Glomerular endothelial cell (primary cell): ENCODE measurements around the gene GRIK4. TPM values are rescaled to one million over a fixed set of nuclear protein-coding genes. Genes with fewer than 3 reads are reported as not detected.
"Not testable (repeated sequence)": the region's sequence is repeated elsewhere in the genome, so short reads cannot be mapped to it uniquely, and the experiment has no call there.

Experiments used
- DNase-seq: peaks from one replicate; pipeline ENCODE4 v3.0.0-alpha.2; 2011; ENCODE audit warnings: low read depth, low spot score; ENCODE audit errors: extremely low read depth
- total RNA-seq: library from RNA; depleted of rRNA; stranded (reverse); fragments of >200 nt; gene quantifications from 2 replicates; pipeline ENCODE4 v1.2.3, GENCODE V29; 2015

The GRIK4 gene
- total RNA-seq, 1 donor from 2014 or later: 0.06 TPM

DNA sequence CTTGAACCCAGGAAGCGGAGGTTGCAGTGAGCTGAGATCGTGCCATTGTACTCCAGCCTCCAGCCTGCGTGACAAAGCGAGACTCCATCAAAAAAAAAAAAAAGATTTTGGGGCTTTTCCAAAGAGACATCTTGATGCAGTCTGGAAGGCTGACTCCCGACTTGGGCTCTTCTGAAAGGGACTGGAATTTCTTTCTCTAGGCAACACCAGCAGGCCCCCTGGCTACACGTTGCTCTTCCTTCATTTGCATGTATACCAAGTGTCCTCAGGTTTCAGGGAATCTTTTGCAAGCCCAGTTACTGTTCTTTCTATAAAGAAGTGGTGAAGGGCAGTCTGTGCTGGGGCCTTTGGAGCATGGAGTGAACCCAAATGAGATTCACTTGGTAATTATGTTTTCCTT, 211.0 kb downstream of the GRIK4 start:
- no peak for DNase-seq

DNA sequence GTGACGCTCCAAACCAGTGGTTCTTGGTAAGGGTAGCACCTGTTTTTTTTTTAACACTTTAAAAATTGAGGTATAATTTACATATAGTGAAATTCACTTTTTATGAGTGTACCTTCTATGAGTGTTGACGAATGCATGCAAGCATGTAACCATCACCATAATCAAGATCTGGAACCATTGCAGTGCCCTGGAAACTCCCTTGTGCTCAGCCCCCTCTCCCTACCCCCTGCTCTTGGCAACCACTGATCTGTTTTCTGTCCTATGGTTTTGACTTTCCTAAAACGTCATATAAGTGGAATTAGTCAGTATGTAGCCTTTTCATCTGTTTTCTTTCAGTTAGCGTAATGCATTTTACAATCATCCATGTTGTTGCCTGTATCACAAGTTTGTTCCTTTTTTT, 212.2 kb downstream of the GRIK4 start:
- no peak for DNase-seq

DNA sequence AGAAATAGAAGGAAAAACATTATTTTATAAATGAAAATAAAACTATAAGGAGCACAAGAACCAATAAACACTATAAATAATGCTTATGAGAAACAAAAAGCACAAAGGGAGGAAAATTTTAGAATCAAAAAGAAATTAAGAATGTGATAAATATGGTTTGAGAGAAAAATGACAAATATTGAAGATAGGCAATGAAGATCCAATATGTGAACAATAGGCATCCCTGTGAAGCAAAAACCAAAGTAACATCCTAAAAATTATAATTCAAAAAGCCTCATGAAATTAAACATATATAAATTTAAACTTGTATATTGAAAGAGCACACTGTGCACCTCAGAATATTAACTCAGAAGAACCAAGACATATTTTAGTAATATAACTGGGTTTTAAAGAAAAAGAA, 216.2 kb downstream of the GRIK4 start:
- no peak for DNase-seq

- no peak for DNase-seq
Measured at GRCh38 chr11:120735035-120735434, 223.5 kb downstream of the GRIK4 start.

DNA sequence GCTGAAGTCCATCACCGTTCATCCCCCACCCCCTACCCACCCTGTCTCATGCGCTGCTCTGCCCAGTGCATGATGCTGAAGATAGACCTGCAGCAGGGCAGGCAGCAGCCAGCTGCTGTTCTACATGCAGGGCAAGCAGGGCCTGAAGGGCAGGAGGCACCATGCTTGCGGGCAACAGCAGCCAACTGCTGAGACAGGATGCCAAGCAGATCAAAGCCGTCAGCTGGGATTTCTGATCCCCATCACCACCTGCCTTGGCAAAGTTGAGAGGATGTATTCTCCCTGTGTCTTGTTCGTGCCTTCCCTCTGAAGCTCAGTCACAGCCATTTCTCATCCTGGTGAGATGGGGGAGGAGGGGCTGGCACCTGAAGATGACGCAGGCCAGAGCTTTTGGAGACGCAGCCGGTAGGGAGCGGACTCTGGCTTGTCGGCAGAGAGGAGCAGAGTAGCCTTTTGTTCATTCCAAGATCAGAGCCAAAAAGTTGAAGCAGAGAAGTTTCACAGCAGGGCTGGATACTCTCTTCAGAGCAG, 227.0 kb downstream of the GRIK4 start:
- DNase-seq: no peak

DNA sequence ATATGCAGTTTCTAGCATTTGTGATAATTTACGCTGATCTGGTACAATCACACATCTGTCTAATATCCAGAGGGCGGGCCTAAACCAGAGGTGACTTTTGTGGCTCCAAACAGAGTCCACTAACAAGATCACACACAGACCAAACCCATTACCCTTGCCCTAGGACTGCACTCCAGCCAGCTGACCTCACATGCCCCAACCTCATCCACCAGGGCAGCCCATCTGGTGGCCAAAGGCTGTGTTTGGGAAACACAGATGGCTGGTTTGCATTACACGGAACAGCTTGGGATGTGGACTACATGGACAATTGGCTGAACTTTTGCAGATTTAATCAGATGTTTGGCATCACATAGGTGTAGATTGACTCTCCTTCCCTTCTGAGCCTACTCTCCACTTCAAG, 228.2 kb downstream of the GRIK4 start:
- DNase-seq: no peak

DNA sequence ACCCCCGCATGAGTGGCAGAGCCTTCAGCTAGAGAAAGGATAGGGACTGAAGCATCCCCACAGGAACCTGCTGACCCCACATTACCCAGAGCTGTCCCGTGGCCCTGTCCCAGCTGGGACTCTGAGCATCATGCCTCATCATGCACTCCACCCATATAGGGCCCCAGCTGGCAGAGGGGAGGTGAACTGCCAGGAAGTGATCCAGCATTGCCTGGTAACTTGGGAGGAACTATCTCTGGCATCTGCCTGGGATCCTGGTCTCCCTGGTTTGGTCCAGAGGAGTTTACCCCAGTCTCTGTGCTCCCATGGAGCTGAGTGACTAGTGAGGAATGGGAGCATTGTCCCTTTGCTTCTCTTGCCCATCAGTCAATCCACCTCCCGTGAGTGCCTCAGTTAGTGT, 228.8 kb downstream of the GRIK4 start:
- DNase-seq: no peak

DNA sequence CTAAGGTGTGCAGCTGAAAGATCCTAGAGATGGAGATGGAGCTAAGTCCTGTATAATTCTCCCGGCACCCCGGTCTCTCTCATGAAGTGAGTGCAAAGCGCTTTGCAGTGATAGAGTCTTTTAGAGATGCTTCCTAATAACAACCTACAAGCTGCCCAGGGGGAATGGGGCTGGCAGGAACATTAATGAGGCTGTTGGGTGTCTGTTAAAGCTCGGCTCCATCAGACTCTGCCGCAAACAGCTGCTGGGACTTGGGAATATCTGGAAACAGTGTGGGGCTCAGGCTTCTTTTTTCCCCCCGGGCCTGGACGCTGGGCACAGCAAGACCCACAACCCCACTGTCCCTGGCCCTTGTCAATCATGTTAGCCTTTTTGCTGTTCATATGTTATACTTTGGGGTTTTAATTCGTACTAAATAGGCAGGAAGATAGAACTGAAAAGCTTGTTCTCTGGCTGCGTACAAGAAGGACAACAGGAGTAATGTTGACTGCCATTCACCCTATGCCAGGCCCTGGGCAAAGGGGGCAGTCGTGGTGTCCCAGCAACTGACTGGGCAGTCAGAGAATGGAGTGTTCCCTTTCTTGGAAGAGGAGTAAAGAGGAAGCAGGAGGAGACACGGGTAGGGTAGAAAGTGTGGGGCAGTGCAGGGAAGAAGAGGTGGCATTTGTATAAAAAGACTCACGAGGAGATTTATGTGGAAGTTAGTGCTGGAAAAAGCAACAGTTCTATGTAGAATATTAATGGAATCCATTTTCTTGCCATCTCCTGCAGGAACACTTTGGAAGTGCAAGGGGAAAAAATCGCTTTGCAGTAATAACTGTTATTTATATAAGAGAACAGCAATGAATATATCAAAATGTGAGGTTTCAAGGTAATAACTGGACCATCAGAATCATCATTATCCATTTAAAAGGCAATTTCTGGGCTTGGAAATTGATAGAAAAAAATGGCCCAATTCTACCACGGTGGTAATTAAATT, 232.8 kb downstream of the GRIK4 start:
- DNase-seq: no peak

- DNase-seq: no peak
Measured at GRCh38 chr11:120746376-120746775, 234.8 kb downstream of the GRIK4 start.

DNA sequence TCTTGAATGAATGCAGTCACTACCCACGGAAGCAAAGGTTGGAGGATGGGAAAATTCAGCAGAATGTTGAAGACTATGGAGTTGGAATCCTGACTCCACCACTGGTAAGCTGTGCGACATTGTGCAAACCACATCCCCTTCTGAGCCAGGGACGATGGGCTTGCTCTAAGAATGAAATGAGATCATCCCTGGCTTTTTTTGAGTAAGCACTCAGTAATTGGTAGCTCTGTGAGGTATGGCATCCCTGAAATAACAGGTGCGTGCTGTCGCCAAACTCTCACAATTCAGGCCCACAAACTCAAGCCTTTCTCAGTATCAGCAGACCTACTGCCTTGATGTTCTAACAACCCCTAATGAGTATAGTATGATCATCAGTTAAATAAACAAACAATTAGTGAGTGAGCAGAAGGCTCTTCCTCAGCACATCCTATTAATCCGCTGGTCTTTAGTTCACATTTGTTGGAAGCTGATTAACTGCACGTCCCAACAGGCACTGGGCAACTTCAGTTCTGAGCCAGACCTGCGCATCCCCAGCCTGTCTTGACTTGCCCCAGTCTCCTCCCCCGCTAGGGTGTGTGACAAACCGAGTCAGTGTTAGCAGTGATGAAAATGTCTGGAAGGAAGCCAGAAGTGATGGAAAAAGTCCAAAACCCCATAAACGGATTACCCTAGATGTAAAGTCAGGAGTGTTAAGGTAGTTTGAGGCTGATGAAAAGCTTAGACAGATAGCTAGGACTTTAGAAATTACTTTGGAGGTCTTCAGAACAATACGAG, 235.5 kb downstream of the GRIK4 start:
- DNase-seq: no peak

GRCh38 chr11:120747850-120748814, 236.6 kb downstream of the GRIK4 start:
- no peak for DNase-seq

- DNase-seq: no peak
Measured at GRCh38 chr11:120749395-120749794, 237.8 kb downstream of the GRIK4 start.

GRCh38 chr11:120750647-120751549, 239.3 kb downstream of the GRIK4 start:
- no peak for DNase-seq

DNA sequence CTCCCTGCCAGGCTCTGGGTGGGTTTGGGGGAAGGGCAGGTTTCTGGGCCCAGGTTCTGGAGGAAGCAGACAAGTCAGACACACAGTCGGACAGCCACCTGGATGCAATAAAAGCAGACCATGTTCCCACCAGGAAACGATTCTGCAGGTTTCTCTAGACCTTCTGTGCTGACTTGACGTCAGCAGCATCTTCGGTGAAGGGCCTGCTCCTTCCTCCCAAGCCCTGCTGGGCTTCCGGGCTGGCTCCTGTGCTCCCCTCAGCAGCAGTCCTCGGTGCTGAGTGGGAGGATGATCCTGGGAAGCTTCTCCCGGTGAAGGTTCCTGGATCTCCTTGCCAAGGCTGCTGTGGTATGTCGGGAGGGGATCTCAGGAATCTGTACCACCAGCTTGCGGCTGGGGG, 240.0 kb downstream of the GRIK4 start:
- no peak for DNase-seq

GRCh38 chr11:120752668-120753067, 241.1 kb downstream of the GRIK4 start:
- no peak for DNase-seq

GRCh38 chr11:120756931-120757330, 245.4 kb downstream of the GRIK4 start:
- DNase-seq: no peak

DNA sequence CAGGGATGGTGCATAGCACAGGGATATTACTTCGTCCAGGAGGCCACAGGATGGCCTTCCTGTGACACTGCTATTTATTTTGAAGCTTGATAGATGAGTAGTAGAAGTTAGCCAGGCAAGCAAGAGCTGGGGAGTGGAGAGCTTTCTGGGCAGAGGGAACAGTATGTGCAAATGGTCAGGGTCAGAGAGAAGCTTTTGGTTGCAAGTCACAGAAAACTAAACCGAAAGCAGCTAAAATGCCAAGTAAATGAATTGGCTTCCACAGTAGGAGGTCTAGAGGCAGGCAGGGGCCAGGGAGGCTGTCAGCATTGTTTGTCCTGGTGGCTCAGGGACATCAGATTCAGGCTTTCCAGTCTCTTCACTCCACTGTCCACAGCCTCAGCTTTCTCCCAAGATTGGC, 247.5 kb downstream of the GRIK4 start:
- no peak for DNase-seq

GRCh38 chr11:120765710-120766109, 254.2 kb downstream of the GRIK4 start:
- not testable (repeated sequence) for DNase-seq

DNA sequence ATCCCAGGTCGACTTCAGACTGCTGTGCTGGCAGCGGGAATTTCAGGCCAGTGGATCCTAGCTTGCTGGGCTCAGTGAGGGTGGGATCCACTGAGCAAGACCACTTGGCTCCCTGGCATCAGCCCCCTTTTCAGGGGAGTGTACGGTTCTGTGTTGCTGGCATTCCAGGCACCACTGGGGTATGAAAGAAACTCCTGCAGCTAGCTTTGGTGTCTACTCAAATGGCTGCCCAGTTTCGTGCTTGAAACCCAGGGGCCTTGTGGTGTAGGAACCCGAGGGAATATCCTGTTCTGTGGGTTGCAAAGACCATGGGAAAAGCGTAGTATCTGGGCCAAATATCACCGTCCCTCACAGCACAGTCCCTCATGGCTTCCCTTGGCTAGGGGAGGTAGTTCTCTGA, 254.8 kb downstream of the GRIK4 start:
- DNase-seq: no peak
